ENCODE data around the gene FAM47E. TPM values are rescaled to one million over a fixed set of nuclear protein-coding genes. Genes with fewer than 3 reads are reported as not detected.

FAM47E gene
- total RNA-seq, 1 donor from 2014 or later: 7.0 TPM

- Histone ChIP-seq H3K4me3 (peak overlapping the region; percentile 70), H3K4me2 (peak overlapping the region; percentile 94), H3K27me3 (peaks cover 4% of the 10 kb centered on the region), H3K27ac (peak overlapping the region; percentile 84), H3K9ac (peak overlapping the region; percentile 58), H3K36me3 (no peaks in the 10 kb centered on the region), H3K79me2 (ENCODE audit: low read depth) (peaks cover 33% of the 10 kb centered on the region), H2AFZ (replicated peaks) (peak overlapping the region; percentile 87), H4K20me1 (ENCODE audit: low read depth) (peaks cover 9% of the 10 kb centered on the region), H3K9me3 (ENCODE audit: low read depth) (no peaks in the 10 kb centered on the region), H3F3A (ENCODE audit: low read depth) (peaks cover 15% of the 10 kb centered on the region), H3K4me1 (peaks cover 18% of the 10 kb centered on the region)
- H3K4me1 Mint-ChIP-seq: peaks cover 43% of the 10 kb centered on the region
- H3K9me3 Mint-ChIP-seq: no peaks in the 10 kb centered on the region
- peaks cover 4% of the 10 kb centered on the region for H3K27me3 Mint-ChIP-seq (ENCODE audit: insufficient read depth, low read depth)
- no peak for DNase-seq (ENCODE audit: low spot score)
- H3K4me3 Mint-ChIP-seq: peak overlapping the region; percentile 87
- peaks cover 3% of the 10 kb centered on the region for H3K36me3 Mint-ChIP-seq
- H3K27ac Mint-ChIP-seq: peak overlapping the region; percentile 11
- no peak for TF ChIP-seq EZH2phosphoT487 (IDR thresholded peaks at IDR 0.05)
- TF ChIP-seq CTCF (IDR thresholded peaks at IDR 0.05): no peak
- no peak for TF ChIP-seq EZH2 (IDR thresholded peaks at IDR 0.05)
Observed at GRCh38 chr4:76214177-76214675, 37.3 kb upstream of the FAM47E start.

GRCh38 chr4:76215077-76215476 is 36.4 kb upstream of the FAM47E start:
- Histone ChIP-seq H3K27ac (no peak overlapping the region), H3K9me3 (ENCODE audit: low read depth) (no peaks in the 10 kb centered on the region), H3K27me3 (peaks cover 4% of the 10 kb centered on the region), H3K4me1 (peaks cover 18% of the 10 kb centered on the region), H3K4me3 (no peak overlapping the region), H3F3A (ENCODE audit: low read depth) (peaks cover 15% of the 10 kb centered on the region), H3K79me2 (ENCODE audit: low read depth) (peaks cover 28% of the 10 kb centered on the region), H3K36me3 (no peaks in the 10 kb centered on the region), H4K20me1 (ENCODE audit: low read depth) (peaks cover 9% of the 10 kb centered on the region), H3K4me2 (no peak overlapping the region), H2AFZ (replicated peaks) (no peak overlapping the region), H3K9ac (no peak overlapping the region)
- H3K36me3 Mint-ChIP-seq: no peaks in the 10 kb centered on the region
- DNase-seq (ENCODE audit: low spot score): no peak
- TF ChIP-seq EZH2 (IDR thresholded peaks at IDR 0.05) (no peak), CTCF (IDR thresholded peaks at IDR 0.05) (no peak), EZH2phosphoT487 (IDR thresholded peaks at IDR 0.05) (no peak)
- H3K27me3 Mint-ChIP-seq (ENCODE audit: insufficient read depth, low read depth): peaks cover 2% of the 10 kb centered on the region
- H3K9me3 Mint-ChIP-seq: no peaks in the 10 kb centered on the region
- no peak overlapping the region for H3K27ac Mint-ChIP-seq
- H3K4me1 Mint-ChIP-seq: peaks cover 43% of the 10 kb centered on the region
- H3K4me3 Mint-ChIP-seq: peak overlapping the region; percentile 68

- Histone ChIP-seq H4K20me1 (ENCODE audit: low read depth) (peaks cover 6% of the 10 kb centered on the region), H3K27ac (no peak overlapping the region), H3K9ac (no peak overlapping the region), H3K4me1 (peaks cover 18% of the 10 kb centered on the region), H3K36me3 (no peaks in the 10 kb centered on the region), H3K4me2 (no peak overlapping the region), H2AFZ (replicated peaks) (no peak overlapping the region), H3K9me3 (ENCODE audit: low read depth) (no peaks in the 10 kb centered on the region), H3F3A (ENCODE audit: low read depth) (peaks cover 15% of the 10 kb centered on the region), H3K4me3 (no peak overlapping the region), H3K79me2 (ENCODE audit: low read depth) (peaks cover 16% of the 10 kb centered on the region), H3K27me3 (peaks cover 4% of the 10 kb centered on the region)
- no peak for TF ChIP-seq EZH2 (IDR thresholded peaks at IDR 0.05)
- no peak for TF ChIP-seq CTCF (IDR thresholded peaks at IDR 0.05)
- no peak for TF ChIP-seq EZH2phosphoT487 (IDR thresholded peaks at IDR 0.05)
- Mint-ChIP-seq H3K4me3 (no peak overlapping the region), H3K27ac (no peak overlapping the region), H3K4me1 (peaks cover 35% of the 10 kb centered on the region), H3K9me3 (no peaks in the 10 kb centered on the region), H3K36me3 (no peaks in the 10 kb centered on the region), H3K27me3 (ENCODE audit: insufficient read depth, low read depth) (peaks cover 2% of the 10 kb centered on the region)
- DNase-seq (ENCODE audit: low spot score): no peak
Observed at GRCh38 chr4:76216524-76216923, 35.0 kb upstream of the FAM47E start.
